HCT116 (cell line): ENCODE measurements around the gene PPP1R13L. TPM values are rescaled to one million over a fixed set of nuclear protein-coding genes. Genes with fewer than 3 reads are reported as not detected.
A peak's percentile ranks its signal among the peaks of the same experiment; 100 is the strongest.

Experiments used
- CEBPB ChIP-seq: IDR thresholded peaks from 2 replicates; pipeline ENCODE4 v1.6.1; 2012; ENCODE audit warnings: low read depth
- EGR1 ChIP-seq: IDR thresholded peaks from 2 replicates; pipeline ENCODE4 v1.6.1; 2012; ENCODE audit warnings: low read depth
- ELF1 ChIP-seq: IDR thresholded peaks from 2 replicates; pipeline ENCODE4 v1.6.1; 2012; ENCODE audit warnings: low read depth, borderline replicate concordance
- EZH2 ChIP-seq: fragments of 200-600 bp; sonication (generic); IDR thresholded peaks from 2 replicates; pipeline ENCODE4 v1.6.1; 2017; ENCODE audit warnings: antibody characterized with exemption, mixed run types
- EZH2phosphoT487 ChIP-seq: fragments of 200-600 bp; IDR thresholded peaks from 2 replicates; pipeline ENCODE4 v1.6.1; 2018; ENCODE audit warnings: antibody characterized with exemption, borderline replicate concordance
- FOSL1 ChIP-seq: IDR thresholded peaks from 2 replicates; pipeline ENCODE4 v1.6.1; 2012; ENCODE audit warnings: low read depth
- JUND ChIP-seq: IDR thresholded peaks from 2 replicates; pipeline ENCODE4 v1.6.1; 2012
- POLR2AphosphoS5 ChIP-seq: IDR thresholded peaks from 2 replicates; pipeline ENCODE4 v1.6.1; 2011; ENCODE audit warnings: mild to moderate bottlenecking, low read depth, low read length, moderate library complexity
- SRF ChIP-seq: IDR thresholded peaks from 2 replicates; pipeline ENCODE4 v1.6.1; 2012; ENCODE audit warnings: low read depth
- ZFX ChIP-seq: fragments of 450-650 bp; IDR thresholded peaks from 2 replicates; pipeline ENCODE4 v1.6.1; 2017
- ZNF274 ChIP-seq: fragments of 200-500 bp; sonication (Bioruptor generic); IDR thresholded peaks from 2 replicates; pipeline ENCODE4 v1.6.1; 2014; ENCODE audit warnings: mild to moderate bottlenecking, low read depth, low read length, inconsistent platforms
- total RNA-seq: library from RNA; stranded (reverse); gene quantifications from one replicate; pipeline ENCODE4 v1.2.1, GENCODE V29; 2021; ENCODE audit not compliant: unreplicated experiment
- TF ChIP-seq, protein P1 (sequence below): IDR thresholded peaks from 2 replicates; pipeline ENCODE4 v1.6.1; 2012
- TF ChIP-seq, protein P2 (sequence below), 3 experiments: fragments of 200-600 bp in 1 of 3; sonication (generic) in 1 of 3; IDR thresholded peaks in 2 of 3; conservative IDR thresholded peaks in 1 of 3; 2 replicates each; pipeline ENCODE4 v1.5.1; 2012 to 2017; ENCODE audit warnings: low read depth in 2 of 3, low read length in 2 of 3, antibody characterized with exemption in 1 of 3, borderline replicate concordance in 1 of 3, control low read depth in 1 of 3, mild to moderate bottlenecking in 1 of 3, mixed read lengths in 1 of 3, mixed run types in 1 of 3, moderate library complexity in 1 of 3; ENCODE audit not compliant: insufficient read depth in 1 of 3

Gene PPP1R13L
- total RNA-seq, 1 experiment from 2014 or later: 89.1 TPM

DNA sequence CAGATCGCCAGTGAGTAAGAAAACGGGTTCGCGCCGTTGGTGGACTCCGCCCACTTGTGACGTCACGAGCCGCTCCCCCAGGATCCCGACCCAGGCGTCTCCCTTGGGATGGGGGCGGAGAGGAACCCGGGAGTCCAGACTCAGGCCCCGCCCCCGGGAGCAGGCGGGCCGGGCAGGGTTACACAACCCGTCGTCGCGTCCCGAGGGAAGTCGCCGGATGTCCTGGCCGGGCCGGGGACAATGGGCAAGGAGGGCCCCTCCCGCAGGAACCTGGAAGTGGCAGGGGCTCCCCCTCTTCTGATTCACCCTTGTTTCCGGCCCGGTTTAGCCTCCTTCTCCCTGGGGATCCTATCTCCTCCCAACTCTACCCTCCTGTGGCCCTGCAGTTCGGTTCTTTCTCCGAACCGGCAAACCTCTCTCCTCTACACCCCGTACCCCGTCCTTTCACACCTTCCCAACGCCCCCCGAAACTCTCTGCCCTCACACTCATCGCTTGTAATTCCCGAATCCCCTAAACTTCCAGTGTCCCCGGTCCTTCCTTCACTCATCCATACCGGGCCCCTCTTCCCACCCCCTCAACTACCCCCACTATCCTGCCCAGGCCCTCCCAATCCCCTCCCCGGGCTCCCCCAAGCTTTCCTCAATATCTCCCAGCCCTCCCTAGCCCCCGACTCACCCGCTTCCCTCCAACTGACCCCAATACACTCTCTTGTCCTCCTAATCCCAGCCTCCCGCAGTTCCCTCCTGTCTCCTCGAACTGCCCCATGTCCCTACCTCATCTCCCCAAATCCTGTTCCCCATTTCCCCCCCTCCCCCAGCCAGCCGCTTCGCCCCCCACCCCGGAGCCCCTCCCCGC is 38.8 kb upstream of the PPP1R13L start (continued):
- TF ChIP-seq ELF1 (no peak), ZFX (no peak), ZNF274 (no peak), EGR1 (peak; percentile 77), EZH2phosphoT487 (no peak), EZH2 (no peak), JUND (no peak), CEBPB (peak; percentile 94), SRF (no peak; the same call in 1 of the 2 replicates), POLR2AphosphoS5 (peak; percentile 79), FOSL1 (no peak)
- TF ChIP-seq, protein P1, sequence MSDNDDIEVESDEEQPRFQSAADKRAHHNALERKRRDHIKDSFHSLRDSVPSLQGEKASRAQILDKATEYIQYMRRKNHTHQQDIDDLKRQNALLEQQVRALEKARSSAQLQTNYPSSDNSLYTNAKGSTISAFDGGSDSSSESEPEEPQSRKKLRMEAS: no peak
- TF ChIP-seq, protein P2, sequence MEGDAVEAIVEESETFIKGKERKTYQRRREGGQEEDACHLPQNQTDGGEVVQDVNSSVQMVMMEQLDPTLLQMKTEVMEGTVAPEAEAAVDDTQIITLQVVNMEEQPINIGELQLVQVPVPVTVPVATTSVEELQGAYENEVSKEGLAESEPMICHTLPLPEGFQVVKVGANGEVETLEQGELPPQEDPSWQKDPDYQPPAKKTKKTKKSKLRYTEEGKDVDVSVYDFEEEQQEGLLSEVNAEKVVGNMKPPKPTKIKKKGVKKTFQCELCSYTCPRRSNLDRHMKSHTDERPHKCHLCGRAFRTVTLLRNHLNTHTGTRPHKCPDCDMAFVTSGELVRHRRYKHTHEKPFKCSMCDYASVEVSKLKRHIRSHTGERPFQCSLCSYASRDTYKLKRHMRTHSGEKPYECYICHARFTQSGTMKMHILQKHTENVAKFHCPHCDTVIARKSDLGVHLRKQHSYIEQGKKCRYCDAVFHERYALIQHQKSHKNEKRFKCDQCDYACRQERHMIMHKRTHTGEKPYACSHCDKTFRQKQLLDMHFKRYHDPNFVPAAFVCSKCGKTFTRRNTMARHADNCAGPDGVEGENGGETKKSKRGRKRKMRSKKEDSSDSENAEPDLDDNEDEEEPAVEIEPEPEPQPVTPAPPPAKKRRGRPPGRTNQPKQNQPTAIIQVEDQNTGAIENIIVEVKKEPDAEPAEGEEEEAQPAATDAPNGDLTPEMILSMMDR (IDR thresholded peaks at IDR 0.05 in 2 of 3, conservative IDR thresholded peaks at IDR 0.05 in 1 of 3; ENCODE audit: borderline replicate concordance in 1 of 3, insufficient read depth in 1 of 3, low read depth in 2 of 3, low read length in 2 of 3): no peak
- TF ChIP-seq, all 23 proteins: peak for 5
